Measurements from ENCODE around the gene IFNL2. TPM values are rescaled to one million over a fixed set of nuclear protein-coding genes. Genes with fewer than 3 reads are reported as not detected.

Gene IFNL2
- total RNA-seq, 1 donor: not detected

DNA sequence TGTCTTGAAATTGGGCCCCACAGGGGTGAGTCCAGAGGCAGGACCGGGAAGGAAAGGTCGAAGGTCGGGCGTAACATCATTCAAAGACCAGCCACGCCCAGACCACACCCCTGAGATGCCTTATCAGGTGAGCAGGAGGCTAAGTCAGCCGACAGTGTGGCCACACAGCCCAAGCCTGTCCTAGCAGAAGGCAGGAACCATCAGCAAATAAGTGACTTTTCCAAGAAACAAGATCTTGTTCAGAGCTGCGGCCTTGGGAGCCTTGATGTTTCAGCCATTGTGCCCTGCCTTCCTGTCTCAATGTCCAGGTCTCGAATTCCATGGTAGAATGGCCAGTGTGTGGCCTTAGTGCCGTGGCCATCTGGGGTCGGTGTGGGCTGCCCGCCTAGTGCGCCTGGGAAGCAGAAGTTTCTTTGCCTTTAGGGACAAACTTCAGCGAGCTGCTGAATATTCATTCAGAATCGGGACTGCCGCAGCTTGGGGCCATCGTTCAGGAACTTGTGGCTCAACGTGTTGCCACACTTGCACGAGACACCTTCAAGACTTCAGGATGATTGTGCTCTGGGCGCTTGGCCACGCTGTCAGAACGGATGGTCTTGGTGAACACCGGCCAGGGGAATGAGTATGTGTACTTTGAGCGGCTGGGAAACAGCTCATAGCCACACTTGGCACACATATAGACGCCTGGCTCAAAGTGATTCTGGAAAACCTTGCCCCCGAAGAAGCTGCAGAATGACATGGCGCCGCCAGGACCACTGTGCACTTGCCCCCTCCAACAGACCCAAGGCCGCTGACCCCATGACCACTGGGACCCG lies 13.5 kb upstream of the IFNL2 start:
- H3K4me3 ChIP-seq (ENCODE audit: low read depth, low read length): no peak overlapping the region
- DNase-seq (ENCODE audit: low read depth): no peak
- TF ChIP-seq, protein P1, sequence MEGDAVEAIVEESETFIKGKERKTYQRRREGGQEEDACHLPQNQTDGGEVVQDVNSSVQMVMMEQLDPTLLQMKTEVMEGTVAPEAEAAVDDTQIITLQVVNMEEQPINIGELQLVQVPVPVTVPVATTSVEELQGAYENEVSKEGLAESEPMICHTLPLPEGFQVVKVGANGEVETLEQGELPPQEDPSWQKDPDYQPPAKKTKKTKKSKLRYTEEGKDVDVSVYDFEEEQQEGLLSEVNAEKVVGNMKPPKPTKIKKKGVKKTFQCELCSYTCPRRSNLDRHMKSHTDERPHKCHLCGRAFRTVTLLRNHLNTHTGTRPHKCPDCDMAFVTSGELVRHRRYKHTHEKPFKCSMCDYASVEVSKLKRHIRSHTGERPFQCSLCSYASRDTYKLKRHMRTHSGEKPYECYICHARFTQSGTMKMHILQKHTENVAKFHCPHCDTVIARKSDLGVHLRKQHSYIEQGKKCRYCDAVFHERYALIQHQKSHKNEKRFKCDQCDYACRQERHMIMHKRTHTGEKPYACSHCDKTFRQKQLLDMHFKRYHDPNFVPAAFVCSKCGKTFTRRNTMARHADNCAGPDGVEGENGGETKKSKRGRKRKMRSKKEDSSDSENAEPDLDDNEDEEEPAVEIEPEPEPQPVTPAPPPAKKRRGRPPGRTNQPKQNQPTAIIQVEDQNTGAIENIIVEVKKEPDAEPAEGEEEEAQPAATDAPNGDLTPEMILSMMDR (IDR thresholded peaks at IDR 0.05; ENCODE audit: insufficient read depth, low read length): no peak

DNA sequence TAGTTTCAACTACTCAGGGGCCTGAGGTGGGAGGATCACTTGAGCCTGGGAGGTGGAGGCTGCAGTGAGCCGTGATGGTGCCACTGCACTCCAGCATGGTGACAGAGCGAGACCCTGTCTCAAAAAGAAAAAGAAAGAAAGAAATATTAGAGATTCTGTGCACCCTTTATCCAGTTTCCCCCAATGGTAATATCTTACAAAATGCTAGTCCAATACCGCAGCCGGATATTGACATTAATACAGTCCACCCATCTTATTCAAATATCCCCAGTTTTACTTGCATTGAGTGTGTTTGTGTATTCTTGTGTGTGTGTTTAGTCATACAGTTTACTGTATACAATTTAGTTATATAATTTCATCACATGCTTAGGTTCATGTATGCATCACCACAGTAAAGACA lies 11.0 kb upstream of the IFNL2 start:
- TF ChIP-seq, protein P1 (IDR thresholded peaks at IDR 0.05; ENCODE audit: insufficient read depth, low read length): no peak
- H3K4me3 ChIP-seq (ENCODE audit: low read depth, low read length): no peak overlapping the region
- DNase-seq (ENCODE audit: low read depth): no peak

DNA sequence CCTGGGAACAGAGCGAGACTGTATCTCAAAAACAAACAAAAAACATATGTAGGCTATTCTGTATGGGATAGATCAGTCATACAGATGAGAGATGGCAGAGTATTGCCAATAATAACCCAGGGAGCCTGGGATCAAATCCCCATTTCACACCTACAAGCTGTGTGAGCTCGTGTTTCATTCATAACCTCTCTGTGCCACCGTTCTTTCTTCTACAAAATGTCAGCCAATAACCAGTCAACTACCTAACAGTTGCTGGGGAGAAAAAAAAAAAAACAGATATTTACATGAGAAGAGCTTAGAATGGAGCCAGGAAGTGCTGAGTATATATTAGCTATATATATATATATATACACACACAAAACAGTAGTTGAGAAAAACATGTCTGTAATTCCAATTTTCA lies 6.5 kb upstream of the IFNL2 start:
- no peak for DNase-seq (ENCODE audit: low read depth)
- no peak overlapping the region for H3K4me3 ChIP-seq (ENCODE audit: low read depth, low read length)
- TF ChIP-seq, protein P1 (IDR thresholded peaks at IDR 0.05; ENCODE audit: insufficient read depth, low read length): no peak

DNA sequence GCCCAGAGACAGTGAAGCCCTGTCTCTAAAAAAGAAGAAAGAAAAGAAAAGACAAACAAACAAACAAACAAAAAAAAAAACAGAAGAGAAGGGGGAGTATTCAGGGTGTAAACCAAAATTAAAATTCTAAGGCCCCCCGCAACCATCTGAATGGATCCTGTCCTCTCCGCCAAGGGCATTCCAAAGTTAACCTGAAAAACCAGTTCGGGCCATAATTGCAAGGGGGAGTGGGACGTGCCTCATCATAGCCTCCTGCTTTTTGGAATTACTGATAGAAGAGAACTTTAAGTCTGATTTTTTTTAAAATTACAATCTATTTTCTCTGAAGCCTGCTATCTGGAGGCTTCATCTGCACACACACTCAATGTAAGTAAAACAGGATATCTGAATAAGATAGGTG lies 5.7 kb upstream of the IFNL2 start:
- no peak for DNase-seq (ENCODE audit: low read depth)
- TF ChIP-seq, protein P1 (IDR thresholded peaks at IDR 0.05; ENCODE audit: insufficient read depth, low read length): no peak
- H3K4me3 ChIP-seq (ENCODE audit: low read depth, low read length): no peak overlapping the region

DNA sequence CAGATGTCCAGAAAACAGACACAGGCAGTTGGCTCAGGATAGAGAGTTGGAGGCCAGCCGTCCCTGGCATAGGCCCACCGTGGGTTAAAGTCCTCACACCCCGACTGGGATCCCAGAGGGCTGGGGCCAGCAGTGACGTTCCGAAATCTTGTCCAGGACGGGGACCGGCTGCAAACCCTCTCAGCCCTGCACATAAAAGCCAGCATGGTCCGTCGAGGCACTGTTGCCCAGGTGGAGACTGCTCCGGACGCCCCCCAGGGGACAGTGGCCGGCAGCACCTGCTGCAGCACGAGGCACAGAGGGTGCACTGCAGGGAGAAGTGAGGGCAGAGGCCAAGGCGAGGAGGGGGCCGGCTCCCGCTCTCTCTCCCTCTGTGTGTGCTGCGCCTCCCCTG lies 4.3 kb upstream of the IFNL2 start:
- TF ChIP-seq, protein P1 (IDR thresholded peaks at IDR 0.05; ENCODE audit: insufficient read depth, low read length): no peak
- no peak overlapping the region for H3K4me3 ChIP-seq (ENCODE audit: low read depth, low read length)
- DNase-seq (ENCODE audit: low read depth): no peak

DNA sequence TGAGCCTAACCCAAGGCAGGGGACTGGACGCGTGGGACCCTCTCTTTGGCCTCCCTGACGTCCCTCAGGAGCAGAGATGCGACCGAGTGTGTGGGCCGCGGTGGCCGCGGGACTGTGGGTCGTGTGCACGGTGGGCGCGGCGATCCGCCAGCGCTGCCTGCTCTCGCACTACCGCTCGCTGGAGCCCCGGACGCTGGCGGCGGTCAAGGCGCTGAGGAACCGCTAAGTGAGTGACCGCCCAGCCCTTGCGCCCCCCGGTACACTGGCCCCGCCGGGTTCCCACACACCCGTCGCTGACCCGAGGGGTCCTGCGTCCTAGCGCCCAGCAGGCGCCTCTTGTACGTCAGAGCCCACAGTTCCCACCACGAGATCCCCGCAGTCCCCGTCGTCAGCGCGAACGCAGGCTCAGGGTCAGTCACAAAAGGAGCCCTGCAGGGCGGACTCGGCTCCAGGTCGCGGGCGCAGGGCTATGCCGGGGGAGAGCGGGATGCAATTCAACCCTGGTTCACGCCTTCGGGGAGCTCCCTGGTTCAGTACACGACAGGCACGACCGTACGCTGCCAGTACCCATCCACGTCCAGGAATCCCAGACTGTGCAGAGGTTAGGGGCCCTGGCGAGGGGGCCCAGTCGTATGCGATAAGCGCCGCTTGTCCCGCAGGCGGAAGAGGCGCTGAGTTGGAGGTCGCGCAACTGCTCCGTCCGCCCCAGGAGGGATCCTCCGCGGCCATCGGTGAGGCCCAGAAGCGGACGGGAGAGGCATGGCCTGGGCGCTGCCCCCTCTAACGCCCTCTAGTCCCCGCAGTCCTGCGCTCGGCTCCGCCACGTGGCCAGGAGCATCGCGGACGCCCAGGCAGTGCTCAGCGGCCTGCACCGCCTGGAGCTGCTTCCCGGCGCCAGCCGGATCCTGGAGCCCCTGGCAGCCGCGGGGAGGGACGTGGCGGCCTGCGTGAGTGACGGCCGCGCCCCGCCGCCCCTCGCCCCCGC lies 3.6 kb upstream of the IFNL2 start:
- H3K4me3 ChIP-seq (ENCODE audit: low read depth, low read length): no peak overlapping the region
- TF ChIP-seq, protein P1 (IDR thresholded peaks at IDR 0.05; ENCODE audit: insufficient read depth, low read length): no peak
- no peak for DNase-seq (ENCODE audit: low read depth)

All from fibroblast of the aortic adventitia (primary cell).